HG03060 (cell line): ENCODE measurements around the gene ATG16L2.
"Not testable (repeated sequence)": the region's sequence is repeated elsewhere in the genome, so short reads cannot be mapped to it uniquely, and the experiment has no call there.

Experiments
- ATAC-seq: cut with Tn5 transposase; IDR thresholded peaks from one replicate; pipeline ENCODE4 v1.9.1; 2021; ENCODE audit warnings: low read depth, moderate number of reproducible peaks; ENCODE audit not compliant: unreplicated experiment

ATG16L2 gene

DNA sequence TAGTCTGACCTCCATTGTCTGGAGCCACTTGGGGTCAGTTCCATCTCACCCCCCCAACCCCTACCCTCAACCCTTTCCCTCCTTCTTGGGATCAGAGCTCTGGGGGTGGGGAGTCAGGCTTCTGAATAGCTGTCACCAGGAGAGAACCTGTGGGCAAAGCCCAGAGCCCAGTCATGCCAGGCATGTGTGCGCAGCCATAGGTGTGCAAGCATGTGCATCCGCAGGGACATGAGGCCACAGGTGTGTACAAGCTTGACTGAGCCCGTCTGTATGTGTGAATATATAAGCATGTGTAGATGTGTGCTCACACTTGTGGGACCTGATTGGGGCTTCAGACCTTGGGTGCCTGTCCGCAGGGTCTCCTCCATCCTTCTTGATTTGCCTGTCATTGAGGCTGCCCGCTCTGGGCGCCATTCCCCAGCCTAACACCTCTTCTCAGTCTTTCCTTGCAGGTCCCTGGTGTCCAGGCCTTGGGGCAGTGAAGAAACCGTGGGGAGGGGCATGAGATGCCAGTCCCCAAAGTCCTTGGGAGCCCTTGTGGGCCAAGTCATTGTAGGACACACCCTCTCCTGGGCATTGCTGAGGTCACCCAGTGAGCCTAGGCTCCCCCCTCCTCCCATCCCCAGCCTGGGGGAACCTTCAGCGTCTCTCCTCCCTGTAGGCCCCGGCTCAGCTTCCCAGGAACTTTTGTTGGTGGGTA lies 9.0 kb downstream of the ATG16L2 start:
- ATAC-seq, result no peak

DNA sequence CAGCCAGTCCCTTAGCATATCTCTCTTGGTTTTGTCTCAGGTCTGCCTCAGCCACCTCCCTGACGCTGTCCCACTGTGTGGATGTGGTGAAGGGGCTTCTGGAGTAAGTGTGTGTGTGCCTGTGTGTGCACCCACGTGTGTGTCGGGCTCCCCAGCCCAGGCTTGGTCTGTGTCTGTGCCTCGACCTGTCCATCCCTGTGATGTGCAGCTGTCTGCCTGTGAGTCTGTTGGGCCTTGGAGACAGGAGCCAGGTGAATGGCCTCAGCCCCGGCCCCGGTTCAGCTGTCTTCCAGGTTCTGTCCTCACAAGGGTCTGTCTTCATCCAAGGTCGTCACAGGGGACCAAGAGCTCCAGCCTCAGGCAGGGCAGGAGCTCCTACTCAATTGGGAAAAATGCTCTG lies 9.8 kb downstream of the ATG16L2 start:
- ATAC-seq, result no peak

DNA sequence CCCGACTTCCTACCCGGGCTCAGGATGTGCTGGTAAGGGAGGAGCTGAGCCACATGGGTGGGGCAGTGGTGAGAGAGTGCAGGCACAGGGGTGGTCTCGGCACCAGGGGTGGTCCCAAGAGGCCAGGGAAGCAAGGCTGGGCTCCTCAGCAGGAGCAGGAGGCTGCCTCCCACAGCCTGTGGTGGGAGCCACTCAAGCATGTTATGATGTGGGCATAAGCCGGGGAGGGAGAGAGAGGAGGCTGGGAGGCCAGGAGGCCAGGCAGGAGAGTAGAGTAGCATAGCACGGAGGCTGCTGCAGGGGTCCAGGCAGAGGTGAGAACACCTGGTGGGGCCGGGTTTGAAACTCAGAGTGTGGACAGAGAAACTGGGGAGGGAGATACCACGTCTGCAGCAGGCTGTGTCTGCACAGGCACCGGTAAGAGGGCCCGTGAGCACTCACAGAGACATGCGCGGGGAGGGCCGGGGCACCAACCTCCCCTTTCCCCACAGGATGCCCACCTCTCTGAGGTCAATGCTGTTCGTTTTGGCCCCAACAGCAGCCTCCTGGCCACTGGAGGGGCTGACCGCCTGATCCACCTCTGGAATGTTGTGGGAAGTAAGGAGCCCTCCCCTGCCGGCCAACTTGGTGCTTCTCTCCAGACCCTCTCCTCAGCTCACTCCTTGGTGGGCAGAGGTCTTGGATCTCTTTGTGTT lies 10.7 kb downstream of the ATG16L2 start:
- no peak for ATAC-seq

DNA sequence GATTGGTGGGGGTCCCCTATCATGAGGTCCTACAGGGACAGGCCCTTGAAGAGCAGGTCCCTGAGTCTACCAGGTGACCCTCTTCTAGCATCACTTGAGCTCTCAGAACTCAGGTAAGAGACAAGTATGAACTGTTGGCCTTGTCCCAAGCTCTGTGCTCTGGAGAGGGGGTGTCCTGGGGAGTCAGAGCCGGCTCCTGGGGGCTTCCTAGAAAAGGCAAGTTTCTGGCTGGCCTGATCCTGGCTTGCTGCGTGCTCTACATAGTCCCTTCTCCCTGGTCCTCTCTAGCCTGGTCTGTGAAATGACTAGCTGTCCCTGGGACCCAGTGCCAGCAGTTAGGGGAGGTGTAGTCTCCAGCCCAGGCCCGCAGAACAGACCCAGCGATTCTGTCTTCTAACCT lies 11.4 kb downstream of the ATG16L2 start:
- ATAC-seq, result no peak

DNA sequence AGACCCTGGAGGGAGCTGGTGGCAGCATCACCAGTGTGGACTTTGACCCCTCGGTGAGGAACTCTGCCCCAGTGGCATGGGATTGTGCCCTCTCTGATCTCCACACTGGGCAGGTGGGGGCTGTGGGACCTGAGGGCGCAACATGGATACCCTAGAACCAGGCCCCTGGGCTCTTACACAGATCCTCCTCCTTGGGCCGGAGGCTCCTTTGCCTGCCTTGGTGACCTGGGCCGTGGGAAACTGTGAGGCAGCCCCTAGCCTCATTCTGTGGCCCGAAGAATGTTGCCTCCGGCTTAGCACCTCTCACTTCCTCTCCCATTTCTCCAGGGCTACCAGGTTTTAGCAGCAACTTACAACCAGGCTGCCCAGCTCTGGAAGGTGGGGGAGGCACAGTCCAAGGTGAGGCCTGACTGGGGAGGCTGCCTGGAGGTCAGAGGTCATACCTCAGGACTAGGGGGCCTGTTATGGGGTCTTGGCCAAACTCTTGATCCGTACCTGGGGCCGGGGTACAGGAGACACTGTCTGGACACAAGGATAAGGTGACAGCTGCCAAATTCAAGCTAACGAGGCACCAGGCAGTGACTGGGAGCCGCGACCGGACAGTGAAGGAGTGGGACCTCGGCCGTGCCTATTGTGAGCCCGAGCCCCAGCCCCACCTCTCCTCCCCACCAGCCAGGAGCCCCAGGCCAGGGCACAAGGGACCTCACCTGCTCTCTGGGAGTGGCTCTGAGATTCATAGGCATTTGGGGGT lies 12.2 kb downstream of the ATG16L2 start:
- no peak for ATAC-seq

DNA sequence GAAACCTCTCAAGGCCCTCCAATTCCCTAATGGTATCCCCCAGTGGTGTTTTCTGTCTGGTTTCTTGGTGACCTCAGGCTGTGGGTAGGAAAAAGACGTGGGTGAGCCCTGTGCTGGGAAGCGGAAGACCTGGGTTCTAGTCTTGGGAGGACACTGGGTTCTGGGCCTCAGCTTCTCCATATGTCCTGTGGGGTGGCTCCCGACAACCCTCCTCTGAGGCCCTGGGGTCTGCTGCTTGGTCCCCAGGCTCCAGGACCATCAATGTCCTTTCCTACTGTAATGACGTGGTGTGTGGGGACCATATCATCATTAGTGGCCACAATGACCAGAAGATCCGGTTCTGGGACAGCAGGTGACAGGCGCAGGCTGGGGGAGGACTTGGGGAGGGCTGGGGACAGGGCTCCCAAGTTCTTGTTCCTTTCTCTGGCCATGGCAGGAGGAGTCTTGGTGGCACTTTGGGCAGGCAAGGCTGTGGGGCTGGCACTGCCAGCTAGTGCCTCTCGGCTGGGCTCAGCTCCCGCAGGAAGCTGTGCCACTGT lies 12.8 kb downstream of the ATG16L2 start:
- no peak for ATAC-seq

DNA sequence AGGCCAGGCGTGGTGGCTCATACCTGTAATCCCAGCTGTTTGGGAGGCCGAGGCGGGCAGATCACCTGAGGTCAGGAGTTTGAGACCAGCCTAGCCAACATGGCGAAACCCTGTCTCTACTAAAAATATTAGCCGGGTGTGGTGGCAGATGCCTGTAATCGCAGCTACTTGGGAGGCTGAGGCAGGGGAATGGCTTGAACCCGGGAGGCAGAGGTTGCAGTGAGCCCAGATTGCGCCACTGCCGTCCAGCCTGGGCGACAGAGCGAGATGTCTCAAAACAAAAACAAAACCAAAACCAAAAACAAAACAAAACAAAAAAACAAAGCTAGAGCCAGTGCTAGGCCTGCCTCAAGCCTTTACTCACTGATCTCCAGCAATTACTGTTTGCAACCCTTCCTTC lies 13.4 kb downstream of the ATG16L2 start:
- ATAC-seq, result not testable (repeated sequence)

DNA sequence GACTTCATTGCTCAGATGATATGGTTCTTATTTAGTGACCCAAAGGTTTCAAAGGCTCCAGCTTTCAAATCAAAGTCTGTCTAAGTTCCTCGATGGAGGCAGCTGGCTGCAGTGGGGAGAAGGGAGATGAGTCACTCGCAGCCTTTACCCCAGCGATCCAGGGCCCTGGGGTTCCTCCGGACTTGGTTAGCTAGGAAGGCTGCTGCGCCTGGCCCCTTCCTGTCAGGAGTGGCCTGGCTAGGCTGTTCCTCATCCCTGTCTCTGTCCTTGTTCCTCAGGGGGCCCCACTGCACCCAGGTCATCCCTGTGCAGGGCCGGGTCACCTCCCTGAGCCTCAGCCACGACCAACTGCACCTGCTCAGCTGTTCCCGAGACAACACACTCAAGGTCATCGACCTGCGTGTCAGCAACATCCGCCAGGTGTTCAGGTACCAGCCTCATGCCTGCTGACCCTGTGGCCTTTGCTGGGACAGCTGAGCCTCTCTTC lies 13.9 kb downstream of the ATG16L2 start:
- no peak for ATAC-seq

DNA sequence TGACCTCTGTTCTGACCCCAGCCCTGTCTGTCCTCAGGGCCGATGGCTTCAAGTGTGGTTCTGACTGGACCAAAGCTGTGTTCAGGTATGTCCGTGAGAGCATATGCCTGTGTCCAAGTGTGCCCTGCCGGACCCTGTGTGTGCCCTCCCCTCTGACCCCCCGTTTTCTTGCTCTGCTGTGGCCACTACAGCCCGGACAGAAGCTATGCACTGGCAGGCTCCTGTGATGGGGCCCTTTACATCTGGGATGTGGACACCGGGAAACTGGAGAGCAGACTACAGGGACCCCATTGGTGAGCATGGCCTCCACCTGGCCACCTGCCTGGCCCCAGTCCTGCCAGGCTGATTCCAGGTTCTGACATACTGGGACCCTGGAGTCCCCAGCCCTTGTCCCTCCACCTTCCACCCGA lies 14.5 kb downstream of the ATG16L2 start:
- ATAC-seq, result no peak

DNA sequence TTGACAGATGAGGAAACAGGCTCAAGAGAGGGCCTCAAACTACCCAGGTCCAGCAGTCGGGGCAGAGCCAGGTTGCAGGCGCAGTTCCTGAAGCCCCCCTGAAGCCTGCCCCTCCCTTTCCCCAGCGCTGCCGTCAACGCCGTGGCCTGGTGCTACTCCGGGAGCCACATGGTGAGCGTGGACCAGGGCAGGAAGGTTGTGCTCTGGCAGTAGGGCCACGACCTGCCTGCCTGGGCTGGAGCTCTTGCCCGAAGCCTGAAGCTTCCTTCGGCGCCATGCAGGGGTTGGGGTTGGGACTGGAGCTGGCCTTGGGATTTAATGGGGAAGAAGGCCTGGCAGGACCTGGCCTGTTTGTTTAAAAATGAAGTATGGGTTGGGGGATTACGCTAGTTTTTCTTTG lies 15.0 kb downstream of the ATG16L2 start:
- ATAC-seq, result no peak

DNA sequence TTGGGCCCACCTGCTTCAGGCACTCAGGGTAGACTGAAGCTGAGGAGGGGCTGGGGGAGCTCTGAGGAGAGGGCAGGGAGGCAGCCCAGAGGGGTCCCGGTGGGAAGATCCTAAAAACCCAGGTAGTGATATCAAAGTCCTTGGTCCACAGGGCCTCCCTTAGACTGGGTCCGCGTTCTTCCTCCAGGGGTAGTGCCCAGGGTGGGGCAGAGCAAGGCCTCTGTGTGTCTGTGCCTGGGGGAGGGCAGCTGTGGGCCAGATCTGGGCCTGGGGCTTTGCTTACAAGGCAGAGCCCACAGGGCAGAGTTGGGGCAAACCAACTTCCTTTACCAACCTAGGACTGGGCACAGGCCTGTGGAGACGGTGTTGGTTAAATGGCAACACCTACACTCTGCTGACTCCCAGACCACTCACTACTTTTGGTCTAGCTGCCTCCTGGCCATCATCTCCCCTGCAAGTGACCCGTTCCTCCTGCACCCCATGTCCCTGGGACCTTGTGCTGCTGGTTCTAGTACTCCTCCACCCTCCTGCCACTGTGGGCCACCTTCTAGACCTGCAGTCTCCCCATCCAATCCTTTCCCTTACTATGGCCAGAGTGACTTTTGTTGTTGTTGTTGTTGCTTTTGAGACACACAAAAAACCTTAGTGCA lies 15.8 kb downstream of the ATG16L2 start:
- ATAC-seq, result no peak

DNA sequence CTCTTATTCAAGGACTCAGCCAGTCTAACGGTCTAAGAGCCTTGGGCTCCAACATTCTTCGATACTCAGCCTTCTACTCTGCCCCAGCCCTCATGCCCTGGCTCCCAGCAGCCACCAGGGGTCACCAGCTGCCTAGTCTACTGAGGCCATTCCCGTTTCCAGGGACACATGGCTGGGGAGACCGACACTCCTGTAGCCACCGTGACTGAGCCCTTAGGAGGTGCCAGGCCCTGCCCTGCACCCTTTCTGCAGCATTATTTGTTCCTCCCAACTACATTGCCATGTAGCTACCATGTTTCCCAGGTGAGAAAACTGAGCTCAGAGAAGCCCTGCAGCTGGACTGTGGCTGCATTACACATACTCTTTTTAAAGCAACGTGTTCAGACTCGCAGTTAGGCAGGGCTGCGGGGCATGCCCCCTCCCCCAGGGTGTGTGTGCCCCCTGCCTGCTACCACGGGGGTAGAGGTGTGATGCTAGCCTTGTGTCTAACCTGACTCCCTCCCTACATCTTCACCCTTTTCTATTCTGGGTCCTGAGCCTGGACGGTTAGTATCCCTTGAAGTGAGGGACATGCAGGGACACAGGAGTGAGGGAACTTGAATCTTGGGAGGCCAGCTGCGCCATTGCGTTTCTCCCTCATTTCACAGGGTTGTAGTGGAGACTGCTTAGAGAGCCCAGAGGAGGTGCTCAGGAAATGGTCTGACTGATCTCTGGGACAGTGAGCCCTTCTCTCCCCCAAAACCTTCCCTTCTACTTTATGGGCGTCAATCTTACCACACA lies 17.5 kb downstream of the ATG16L2 start:
- no peak for ATAC-seq

DNA sequence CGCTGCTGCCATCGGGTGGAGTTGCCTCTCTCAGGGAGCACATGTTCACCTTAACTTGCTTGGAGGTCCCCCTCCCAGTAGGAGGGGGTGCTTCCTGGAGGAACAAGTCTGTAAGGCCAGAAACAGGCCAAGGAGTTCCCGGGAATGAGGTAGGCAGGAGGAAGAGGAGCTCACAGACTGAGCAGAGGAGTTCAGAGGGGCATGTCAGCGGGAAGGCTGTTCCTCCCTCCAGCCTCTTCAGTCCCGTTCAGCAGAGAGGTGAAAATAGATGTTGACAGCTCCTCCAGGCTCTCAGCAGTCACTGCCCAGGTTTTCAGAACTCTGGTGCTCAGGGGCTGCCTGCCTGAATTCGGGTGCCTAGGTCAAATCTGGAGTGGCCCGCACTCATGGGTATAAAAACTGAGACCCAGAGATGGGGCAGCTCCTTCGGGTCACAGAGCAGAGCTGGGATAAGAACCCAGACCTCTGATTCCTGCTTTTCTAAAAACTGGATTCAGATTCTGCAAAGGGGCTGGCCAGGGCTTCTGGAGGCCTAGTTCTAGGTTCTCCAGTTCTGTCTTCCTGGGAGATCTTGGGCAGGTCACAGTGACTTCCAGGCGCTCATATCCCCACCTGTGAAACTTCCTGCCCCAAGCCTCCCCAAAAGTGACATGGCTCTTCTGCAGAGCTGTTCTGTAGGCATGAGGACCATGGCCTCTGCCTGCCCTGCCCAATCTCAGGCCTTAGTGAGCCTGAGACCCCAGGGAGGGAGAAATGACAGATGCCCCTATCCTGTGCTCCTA lies 18.3 kb downstream of the ATG16L2 start:
- no peak for ATAC-seq

DNA sequence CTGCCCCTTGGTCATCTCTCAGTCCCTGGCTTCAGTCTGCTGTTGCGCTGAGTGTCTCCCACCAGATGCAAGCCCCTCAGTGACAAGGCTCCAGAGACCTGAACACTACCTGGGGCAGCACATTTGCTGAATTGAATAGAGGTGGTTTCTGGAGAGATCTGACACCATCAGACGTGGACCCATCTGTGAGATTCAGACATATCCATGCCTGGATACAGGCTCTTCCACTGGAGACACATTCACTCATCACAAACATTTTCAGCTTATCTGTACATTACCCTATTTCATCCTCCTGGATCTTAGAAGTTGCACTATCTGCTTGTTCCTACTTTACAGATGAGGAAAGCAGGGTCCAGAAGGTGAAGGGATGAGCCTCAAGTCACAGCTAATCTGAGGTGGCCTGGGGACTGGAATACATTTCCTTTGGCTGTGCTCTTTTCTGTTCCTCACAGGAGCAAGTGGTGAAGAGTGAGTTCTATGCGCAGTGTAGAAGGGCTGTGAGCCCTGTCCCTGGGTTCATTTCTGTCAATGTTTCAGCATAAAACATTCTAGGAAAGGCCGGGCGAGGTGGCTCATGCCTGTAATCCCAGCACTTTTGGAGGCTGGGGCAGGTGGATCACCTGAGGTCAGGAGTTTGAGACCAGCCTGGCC lies 19.0 kb downstream of the ATG16L2 start:
- no peak for ATAC-seq

DNA sequence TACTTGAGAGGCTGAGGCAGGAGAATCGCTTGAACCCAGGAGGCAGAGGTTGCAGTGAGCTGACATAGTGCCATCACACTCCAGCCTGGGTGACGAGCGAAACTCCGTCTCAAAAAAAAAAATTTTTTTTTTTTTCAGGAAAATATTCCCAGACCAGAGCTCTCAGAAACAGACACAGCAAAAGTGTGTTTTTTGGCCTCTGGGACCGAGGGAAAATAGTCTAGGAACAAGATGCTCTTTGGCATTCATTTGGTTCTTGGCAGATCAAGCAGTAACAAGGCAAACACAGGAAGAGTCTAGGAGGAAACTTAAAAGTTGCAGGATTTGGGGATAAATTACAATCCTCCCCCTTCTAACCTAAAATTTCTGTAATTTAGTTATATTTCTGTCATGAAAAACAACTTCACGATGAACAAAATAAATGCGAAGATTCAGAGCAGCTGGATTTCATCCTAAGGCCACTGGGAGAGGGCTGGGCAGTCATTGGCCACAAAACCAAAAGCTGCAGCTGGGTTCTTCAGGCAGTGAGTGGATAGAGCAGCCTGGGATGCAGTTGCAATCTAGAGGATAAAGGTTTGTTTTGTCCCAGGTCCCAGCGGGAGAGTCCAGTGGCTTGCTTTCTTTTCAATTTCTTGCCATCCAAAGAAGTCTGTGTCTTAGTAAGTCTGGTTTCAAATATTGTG lies 19.7 kb downstream of the ATG16L2 start:
- ATAC-seq, result no peak

DNA sequence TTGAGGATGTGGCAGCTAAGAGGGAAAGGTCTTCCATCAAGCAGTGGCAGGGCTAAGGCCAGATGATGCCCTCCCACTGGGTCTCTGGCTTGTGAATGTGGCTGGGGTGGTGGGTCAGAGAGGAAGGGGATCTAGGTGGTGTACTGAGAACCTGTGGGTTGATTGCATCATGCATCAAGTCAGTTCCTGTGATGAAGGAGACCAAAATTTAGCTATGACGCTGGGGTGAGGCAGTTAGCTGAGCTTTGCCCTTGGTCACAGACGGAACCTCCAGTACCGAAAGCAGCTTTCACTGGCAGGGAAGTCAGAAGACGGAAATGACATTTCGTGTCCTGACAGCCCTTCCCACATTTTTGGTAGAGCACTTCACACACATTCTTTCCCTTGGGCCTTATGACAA lies 20.7 kb downstream of the ATG16L2 start:
- no peak for ATAC-seq

DNA sequence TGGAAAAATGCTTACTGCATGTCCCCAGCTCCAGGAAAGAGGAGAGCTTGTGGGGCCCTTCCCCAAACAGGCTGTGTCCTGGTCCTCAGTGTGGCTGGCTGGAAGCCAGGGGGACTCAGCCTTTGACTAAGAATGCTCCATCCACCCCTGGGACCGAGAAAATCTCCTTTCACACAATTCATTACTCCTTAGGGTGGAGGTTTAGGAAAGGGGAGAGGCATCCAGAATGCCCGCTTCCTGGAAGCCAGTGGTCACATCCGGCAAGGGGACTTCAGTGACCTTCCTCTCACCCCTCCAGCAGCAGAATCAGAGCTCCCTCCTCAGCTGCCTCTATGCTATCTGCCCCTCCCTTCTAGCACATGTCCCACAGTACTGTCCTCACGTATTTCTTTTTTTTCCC lies 21.9 kb downstream of the ATG16L2 start:
- ATAC-seq, result no peak

DNA sequence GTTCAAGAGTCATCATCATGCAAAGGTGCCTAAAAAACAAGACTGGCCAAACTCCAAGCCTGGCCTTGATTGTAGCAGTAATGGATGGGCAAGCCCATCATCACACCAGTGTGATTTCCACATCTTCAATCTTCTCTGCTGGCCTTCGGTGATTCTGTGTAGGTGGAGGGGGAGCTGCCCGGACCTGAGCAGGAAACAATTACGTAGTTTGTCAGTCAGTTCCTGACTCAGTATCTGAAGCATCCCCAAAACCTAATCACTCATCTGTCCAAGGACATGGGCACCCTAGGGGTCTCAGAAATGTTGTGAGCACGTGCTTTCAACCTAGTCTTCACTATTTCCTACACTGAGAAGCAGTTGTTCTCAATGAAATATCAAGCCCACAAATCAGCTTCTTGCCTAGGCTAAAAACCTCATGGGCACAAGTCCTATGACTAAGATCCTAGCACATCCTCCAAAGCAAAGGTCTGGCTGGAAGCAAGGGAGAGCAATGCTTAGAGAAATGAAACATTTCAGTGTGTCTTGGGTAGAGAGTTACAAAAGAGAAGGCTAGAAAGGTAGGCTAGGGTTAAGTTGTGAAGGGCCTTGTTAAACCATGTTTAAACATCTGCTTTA lies 24.6 kb downstream of the ATG16L2 start:
- no peak for ATAC-seq
